ENCODE data around the gene ASMT.

DNA sequence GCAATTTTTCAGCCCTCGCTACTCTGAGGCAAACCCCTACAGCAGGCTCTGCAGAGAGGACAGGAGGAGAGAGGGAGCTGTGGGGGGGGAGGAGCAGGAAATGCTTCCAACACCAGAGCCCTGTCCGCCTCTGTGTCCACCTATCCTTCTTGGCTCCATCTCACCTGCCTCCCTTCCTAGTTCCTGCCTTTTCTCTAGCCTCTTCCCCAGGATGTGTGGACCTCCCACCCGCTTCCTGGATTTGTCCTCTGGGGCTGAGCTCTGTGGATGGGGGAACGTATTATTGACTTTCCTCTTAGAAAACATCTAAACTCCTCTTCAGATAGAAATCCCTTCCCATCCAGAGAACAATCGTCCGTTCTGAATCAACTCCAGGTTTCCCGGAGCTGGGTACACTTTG lies 14.4 kb downstream of the ASMT start:
- TF ChIP-seq TAF1 (IDR thresholded peaks at IDR 0.05; ENCODE audit: borderline replicate concordance, insufficient read depth, low read length) (no peak), POLR2AphosphoS5 (IDR thresholded peaks at IDR 0.05; ENCODE audit: low read depth, low read length) (no peak), FOXP2 (optimal IDR thresholded peaks at IDR 0.05; ENCODE audit: borderline replicate concordance, extremely low read depth, extremely low read length, insufficient read depth) (no peak)
- TF ChIP-seq, protein P1, sequence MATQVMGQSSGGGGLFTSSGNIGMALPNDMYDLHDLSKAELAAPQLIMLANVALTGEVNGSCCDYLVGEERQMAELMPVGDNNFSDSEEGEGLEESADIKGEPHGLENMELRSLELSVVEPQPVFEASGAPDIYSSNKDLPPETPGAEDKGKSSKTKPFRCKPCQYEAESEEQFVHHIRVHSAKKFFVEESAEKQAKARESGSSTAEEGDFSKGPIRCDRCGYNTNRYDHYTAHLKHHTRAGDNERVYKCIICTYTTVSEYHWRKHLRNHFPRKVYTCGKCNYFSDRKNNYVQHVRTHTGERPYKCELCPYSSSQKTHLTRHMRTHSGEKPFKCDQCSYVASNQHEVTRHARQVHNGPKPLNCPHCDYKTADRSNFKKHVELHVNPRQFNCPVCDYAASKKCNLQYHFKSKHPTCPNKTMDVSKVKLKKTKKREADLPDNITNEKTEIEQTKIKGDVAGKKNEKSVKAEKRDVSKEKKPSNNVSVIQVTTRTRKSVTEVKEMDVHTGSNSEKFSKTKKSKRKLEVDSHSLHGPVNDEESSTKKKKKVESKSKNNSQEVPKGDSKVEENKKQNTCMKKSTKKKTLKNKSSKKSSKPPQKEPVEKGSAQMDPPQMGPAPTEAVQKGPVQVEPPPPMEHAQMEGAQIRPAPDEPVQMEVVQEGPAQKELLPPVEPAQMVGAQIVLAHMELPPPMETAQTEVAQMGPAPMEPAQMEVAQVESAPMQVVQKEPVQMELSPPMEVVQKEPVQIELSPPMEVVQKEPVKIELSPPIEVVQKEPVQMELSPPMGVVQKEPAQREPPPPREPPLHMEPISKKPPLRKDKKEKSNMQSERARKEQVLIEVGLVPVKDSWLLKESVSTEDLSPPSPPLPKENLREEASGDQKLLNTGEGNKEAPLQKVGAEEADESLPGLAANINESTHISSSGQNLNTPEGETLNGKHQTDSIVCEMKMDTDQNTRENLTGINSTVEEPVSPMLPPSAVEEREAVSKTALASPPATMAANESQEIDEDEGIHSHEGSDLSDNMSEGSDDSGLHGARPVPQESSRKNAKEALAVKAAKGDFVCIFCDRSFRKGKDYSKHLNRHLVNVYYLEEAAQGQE (IDR thresholded peaks at IDR 0.05; ENCODE audit: insufficient read depth in 1 of 2, low read depth in 2 of 2, low read length in 2 of 2), result no peak
